Thymus (tissue), 11 donors: ENCODE results near the gene RANBP1. TPM values are rescaled to one million over a fixed set of nuclear protein-coding genes. Genes with fewer than 3 reads are reported as not detected.
A peak's percentile ranks its signal among the peaks of the same experiment; 100 is the strongest.

Source experiments
- DNase-seq, 9 donors: peaks; one replicate each; pipeline ENCODE4 v3.0.0-alpha.2; 2013; ENCODE audit warnings: low spot score in 9 of 9, low read depth in 6 of 9, missing footprints in 1 of 9
- H3K27ac ChIP-seq, 2 donors: one replicate each; pipeline ENCODE4 v1.5.1; 2013; ENCODE audit warnings: control low read depth in 1 of 2, low read depth in 1 of 2, low read length in 1 of 2, mild to moderate bottlenecking in 1 of 2, moderate library complexity in 1 of 2
- H3K27me3 ChIP-seq, 2 donors: one replicate each; pipeline ENCODE4 v1.5.1; 2013; ENCODE audit warnings: low read length in 1 of 2; ENCODE audit not compliant: control insufficient read depth in 2 of 2, insufficient read depth in 1 of 2
- H3K36me3 ChIP-seq, 2 donors: one replicate each; pipeline ENCODE4 v1.5.1; 2013; ENCODE audit warnings: low read length in 1 of 2, mild to moderate bottlenecking in 1 of 2, moderate library complexity in 1 of 2; ENCODE audit not compliant: control insufficient read depth in 2 of 2, insufficient read depth in 2 of 2
- H3K4me1 ChIP-seq, 2 donors: one replicate each; pipeline ENCODE4 v1.5.1; 2013; ENCODE audit warnings: low read length in 2 of 2; ENCODE audit not compliant: control insufficient read depth in 2 of 2, insufficient read depth in 2 of 2
- H3K4me3 ChIP-seq, 2 donors: one replicate each; pipeline ENCODE4 v1.5.1; 2013; ENCODE audit warnings: low read length in 2 of 2, control low read depth in 1 of 2, mild to moderate bottlenecking in 1 of 2
- H3K9me3 ChIP-seq, 2 donors: one replicate each; pipeline ENCODE4 v1.5.1; 2013; ENCODE audit warnings: low read length in 1 of 2, mild to moderate bottlenecking in 1 of 2; ENCODE audit not compliant: control insufficient read depth in 2 of 2, insufficient read depth in 1 of 2
- WGBS: extraction: QIAGEN DNeasy Blood & Tissue Kit; methylation state at CpG from one replicate; pipeline ENCODE4 v1.1.7; 2013; 5-methylcytosine and 5-hydroxymethylcytosine counted together
- polyA plus RNA-seq: library from polyadenylated mRNA; stranded (reverse); fragments of 200-250 nt; gene quantifications from one replicate; pipeline ENCODE4 v1.2.3, GENCODE V29; 2013
- total RNA-seq: library from RNA; stranded (reverse); fragments of 120-200 nt; gene quantifications from one replicate; pipeline ENCODE4 v1.2.4, GENCODE V29; 2013
- donor health status: healthy.

Gene RANBP1
- total and polyA plus RNA-seq, 2 donors: 78.9 to 318 TPM

GRCh38 chr22:20131597-20131858 is 15.6 kb downstream of the RANBP1 start, which contains the start of gene ZDHHC8:
Gene ZDHHC8 (plus strand): TSS chr22:20131804. CDS start chr22:20131948, 144 bp downstream.
- DNase-seq: peak in 3 of 9 donors; percentile 34 to 59 (median 55)
- WGBS: under 1% methylated on average over 40 of the region's 43 CpGs
- Histone ChIP-seq H3K27ac (peak within 1 kb of the TSS; percentile 81 to 88), H3K36me3 (peaks cover 6 to 21% of the 10 kb centered on the region in 2 donors), H3K4me1 (peaks cover 20 to 43% of the 10 kb centered on the region in 2 donors), H3K4me3 (peak within 1 kb of the TSS; percentile 63 to 75), H3K27me3 (no peaks in the 10 kb centered on the region), H3K9me3 (no peaks in the 10 kb centered on the region)

- Histone ChIP-seq H3K4me3 (peak overlapping the region; percentile 54 to 75), H3K4me1 (peaks cover 20 to 43% of the 10 kb centered on the region in 2 donors), H3K9me3 (no peaks in the 10 kb centered on the region), H3K27me3 (no peaks in the 10 kb centered on the region), H3K36me3 (peaks cover 5 to 18% of the 10 kb centered on the region in 2 donors), H3K27ac (no peak overlapping the region)
- 1% methylated on average over 72 of the region's 72 CpGs for whole genome bisulfite sequencing
- no peak for DNase-seq
Observed at GRCh38 chr22:20131859-20132685, 16.2 kb downstream of the RANBP1 start.

- DNase-seq: no peak
- WGBS: 86% methylated on average over 16 of the region's 16 CpGs
- no peaks in the 10 kb centered on the region for H3K27me3 ChIP-seq
- peaks cover 0 to 11% of the 10 kb centered on the region in 2 donors for H3K36me3 ChIP-seq
- peak overlapping the region; percentile 54 to 75 for H3K4me3 ChIP-seq
- H3K27ac ChIP-seq: no peak overlapping the region
- no peaks in the 10 kb centered on the region for H3K9me3 ChIP-seq
- peaks cover 20 to 46% of the 10 kb centered on the region in 2 donors for H3K4me1 ChIP-seq
Observed at GRCh38 chr22:20132686-20133246, 16.9 kb downstream of the RANBP1 start.

- 96% methylated on average over 12 of the region's 12 CpGs for WGBS
- Histone ChIP-seq H3K36me3 (peaks cover 1 to 2% of the 10 kb centered on the region in 2 donors), H3K4me3 (no peak overlapping the region), H3K27me3 (no peaks in the 10 kb centered on the region), H3K27ac (no peak overlapping the region), H3K4me1 (peaks cover 15 to 36% of the 10 kb centered on the region in 2 donors), H3K9me3 (no peaks in the 10 kb centered on the region)
- DNase-seq: no peak
Observed at GRCh38 chr22:20133930-20134549, 18.1 kb downstream of the RANBP1 start.

- Histone ChIP-seq H3K4me3 (no peak overlapping the region), H3K4me1 (peaks cover 11 to 24% of the 10 kb centered on the region in 2 donors), H3K27ac (no peak overlapping the region), H3K36me3 (peaks cover 4 to 12% of the 10 kb centered on the region in 2 donors), H3K9me3 (no peaks in the 10 kb centered on the region), H3K27me3 (no peaks in the 10 kb centered on the region)
- 96% methylated on average over 4 of the region's 4 CpGs for WGBS
- DNase-seq: no peak
Observed at GRCh38 chr22:20135265-20135664, 19.4 kb downstream of the RANBP1 start.

GRCh38 chr22:20135806-20136602 is 20.1 kb downstream of the RANBP1 start:
- Histone ChIP-seq H3K9me3 (no peaks in the 10 kb centered on the region), H3K4me3 (no peak overlapping the region), H3K4me1 (peaks cover 10 to 17% of the 10 kb centered on the region in 2 donors), H3K27me3 (no peaks in the 10 kb centered on the region), H3K27ac (no peak overlapping the region), H3K36me3 (peaks cover 4 to 12% of the 10 kb centered on the region in 2 donors)
- WGBS: 95% methylated on average over 25 of the region's 25 CpGs
- no peak for DNase-seq

GRCh38 chr22:20136603-20136873 is 20.6 kb downstream of the RANBP1 start:
- H3K4me3 ChIP-seq: no peak overlapping the region
- peaks cover 10 to 17% of the 10 kb centered on the region in 2 donors for H3K4me1 ChIP-seq
- no peaks in the 10 kb centered on the region for H3K27me3 ChIP-seq
- DNase-seq: no peak
- 98% methylated on average over 5 of the region's 5 CpGs for WGBS
- peaks cover 4 to 16% of the 10 kb centered on the region in 2 donors for H3K36me3 ChIP-seq
- no peaks in the 10 kb centered on the region for H3K9me3 ChIP-seq
- no peak overlapping the region for H3K27ac ChIP-seq

GRCh38 chr22:20137113-20137512 is 21.2 kb downstream of the RANBP1 start:
- H3K36me3 ChIP-seq: peaks cover 4 to 21% of the 10 kb centered on the region in 2 donors
- no peaks in the 10 kb centered on the region for H3K9me3 ChIP-seq
- H3K4me3 ChIP-seq: no peak overlapping the region
- no peaks in the 10 kb centered on the region for H3K27me3 ChIP-seq
- WGBS: 90% methylated on average over 13 of the region's 13 CpGs
- peaks cover 9 to 16% of the 10 kb centered on the region in 2 donors for H3K4me1 ChIP-seq
- no peak for DNase-seq
- no peak overlapping the region for H3K27ac ChIP-seq
